Osteocyte (in vitro differentiated cells): ENCODE measurements around the gene EVA1A. TPM values are rescaled to one million over a fixed set of nuclear protein-coding genes. Genes with fewer than 3 reads are reported as not detected.

Source experiments
- DNase-seq: peaks from one replicate; pipeline ENCODE4 v3.0.0; 2021; ENCODE audit warnings: mixed read lengths; ENCODE audit not compliant: unreplicated experiment; ENCODE audit errors: extremely low spot score
- H3K27ac Mint-ChIP-seq: one replicate; pipeline ENCODE4 v1.8.0; 2021; ENCODE audit warnings: mild to moderate bottlenecking, mixed read lengths; ENCODE audit not compliant: unreplicated experiment
- H3K27me3 Mint-ChIP-seq: one replicate; pipeline ENCODE4 v1.8.0; 2021; ENCODE audit warnings: mixed read lengths; ENCODE audit not compliant: unreplicated experiment
- H3K36me3 Mint-ChIP-seq: one replicate; pipeline ENCODE4 v1.8.0; 2021; ENCODE audit warnings: mixed read lengths; ENCODE audit not compliant: unreplicated experiment
- H3K4me1 Mint-ChIP-seq: one replicate; pipeline ENCODE4 v1.8.0; 2021; ENCODE audit warnings: mixed read lengths; ENCODE audit not compliant: unreplicated experiment
- H3K4me3 Mint-ChIP-seq: one replicate; pipeline ENCODE4 v1.8.0; 2021; ENCODE audit warnings: mild to moderate bottlenecking, moderate library complexity, mixed read lengths; ENCODE audit not compliant: unreplicated experiment
- H3K9me3 Mint-ChIP-seq: one replicate; pipeline ENCODE4 v1.8.0; 2021; ENCODE audit warnings: mixed read lengths; ENCODE audit not compliant: unreplicated experiment
- total RNA-seq: library from RNA; stranded (reverse); gene quantifications from 2 replicates; pipeline ENCODE4 v1.2.1, GENCODE V29; 2021
- TF ChIP-seq, protein P1 (sequence below): fragments of 200-600 bp; sonication (generic); IDR thresholded peaks from 2 replicates; pipeline ENCODE4 v1.5.0; 2021; ENCODE audit warnings: antibody characterized with exemption, mild to moderate bottlenecking, moderate library complexity

EVA1A gene
- total RNA-seq, 1 donor from 2014 or later, result 33.5 TPM

DNA sequence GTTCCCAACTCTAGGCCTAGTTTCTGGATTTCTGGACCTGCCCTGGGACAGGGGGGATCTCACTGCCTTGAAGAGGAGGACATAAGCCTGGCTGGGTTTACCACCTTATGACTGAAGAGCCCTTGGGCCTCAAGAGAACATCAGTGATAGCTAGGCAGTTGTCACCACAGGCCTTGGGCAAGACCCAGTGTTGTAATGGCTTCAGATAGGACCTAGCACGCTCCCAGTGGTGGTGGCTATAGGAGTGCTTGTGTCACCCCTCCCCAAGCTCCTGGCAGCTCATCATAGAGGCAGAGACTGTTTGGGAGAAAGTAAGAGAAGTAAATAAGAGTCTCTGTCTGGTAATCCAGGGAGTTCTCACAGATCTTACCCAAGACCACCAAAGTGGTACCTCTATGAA lies 19.4 kb upstream of the EVA1A start:
- Mint-ChIP-seq H3K9me3 (peaks cover 5% of the 10 kb centered on the region), H3K36me3 (peaks cover 7% of the 10 kb centered on the region), H3K4me3 (no peak overlapping the region), H3K4me1 (no peaks in the 10 kb centered on the region), H3K27me3 (no peaks in the 10 kb centered on the region), H3K27ac (no peak overlapping the region)
- TF ChIP-seq, protein P1, sequence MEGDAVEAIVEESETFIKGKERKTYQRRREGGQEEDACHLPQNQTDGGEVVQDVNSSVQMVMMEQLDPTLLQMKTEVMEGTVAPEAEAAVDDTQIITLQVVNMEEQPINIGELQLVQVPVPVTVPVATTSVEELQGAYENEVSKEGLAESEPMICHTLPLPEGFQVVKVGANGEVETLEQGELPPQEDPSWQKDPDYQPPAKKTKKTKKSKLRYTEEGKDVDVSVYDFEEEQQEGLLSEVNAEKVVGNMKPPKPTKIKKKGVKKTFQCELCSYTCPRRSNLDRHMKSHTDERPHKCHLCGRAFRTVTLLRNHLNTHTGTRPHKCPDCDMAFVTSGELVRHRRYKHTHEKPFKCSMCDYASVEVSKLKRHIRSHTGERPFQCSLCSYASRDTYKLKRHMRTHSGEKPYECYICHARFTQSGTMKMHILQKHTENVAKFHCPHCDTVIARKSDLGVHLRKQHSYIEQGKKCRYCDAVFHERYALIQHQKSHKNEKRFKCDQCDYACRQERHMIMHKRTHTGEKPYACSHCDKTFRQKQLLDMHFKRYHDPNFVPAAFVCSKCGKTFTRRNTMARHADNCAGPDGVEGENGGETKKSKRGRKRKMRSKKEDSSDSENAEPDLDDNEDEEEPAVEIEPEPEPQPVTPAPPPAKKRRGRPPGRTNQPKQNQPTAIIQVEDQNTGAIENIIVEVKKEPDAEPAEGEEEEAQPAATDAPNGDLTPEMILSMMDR, result no peak
- DNase-seq, result no peak

DNA sequence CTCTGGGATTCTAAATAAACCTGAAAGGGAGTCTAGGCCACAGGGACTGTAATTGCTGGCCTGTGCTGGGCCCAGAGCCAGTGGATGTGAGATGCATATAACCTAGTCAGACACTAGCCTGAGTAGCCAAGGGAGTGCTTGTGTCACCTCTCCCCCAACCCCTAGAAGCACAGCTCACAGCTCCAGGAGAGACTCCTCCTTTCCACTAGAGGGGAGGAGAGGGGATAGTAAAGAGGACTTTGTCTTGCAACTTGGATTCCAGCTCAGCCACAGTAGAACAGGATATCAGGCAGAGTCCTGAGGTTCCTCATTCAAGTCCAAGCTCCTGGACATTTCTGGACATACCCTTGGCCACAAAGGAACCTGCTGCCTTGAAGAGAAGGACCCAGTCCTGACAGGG lies 18.4 kb upstream of the EVA1A start:
- Mint-ChIP-seq H3K36me3 (peaks cover 7% of the 10 kb centered on the region), H3K9me3 (peaks cover 5% of the 10 kb centered on the region), H3K27me3 (no peaks in the 10 kb centered on the region), H3K4me1 (no peaks in the 10 kb centered on the region), H3K4me3 (no peak overlapping the region), H3K27ac (no peak overlapping the region)
- DNase-seq, result no peak
- TF ChIP-seq, protein P1, result no peak

DNA sequence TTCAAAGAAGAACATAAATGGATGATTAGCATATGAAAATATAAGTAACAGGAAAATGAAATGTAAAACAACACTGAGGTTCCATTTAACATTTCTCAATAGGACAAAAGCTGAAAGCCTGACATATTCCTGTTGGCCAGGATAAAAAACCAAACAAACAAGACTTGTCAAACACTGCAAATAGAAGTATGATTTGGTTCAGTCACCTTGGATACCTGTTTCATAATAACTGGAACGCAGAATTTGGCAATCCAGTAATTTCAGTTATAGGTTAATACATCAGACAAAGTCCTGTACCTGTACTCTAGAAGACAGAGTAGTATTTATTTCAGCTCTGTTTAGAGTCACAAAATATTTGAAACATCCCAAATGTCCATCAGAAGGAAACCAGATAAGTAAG lies 16.5 kb upstream of the EVA1A start:
- TF ChIP-seq, protein P1, result no peak
- Mint-ChIP-seq H3K36me3 (peaks cover 7% of the 10 kb centered on the region), H3K4me3 (no peak overlapping the region), H3K9me3 (peaks cover 5% of the 10 kb centered on the region), H3K4me1 (peaks cover 5% of the 10 kb centered on the region), H3K27me3 (no peaks in the 10 kb centered on the region), H3K27ac (no peak overlapping the region)
- no peak for DNase-seq

DNA sequence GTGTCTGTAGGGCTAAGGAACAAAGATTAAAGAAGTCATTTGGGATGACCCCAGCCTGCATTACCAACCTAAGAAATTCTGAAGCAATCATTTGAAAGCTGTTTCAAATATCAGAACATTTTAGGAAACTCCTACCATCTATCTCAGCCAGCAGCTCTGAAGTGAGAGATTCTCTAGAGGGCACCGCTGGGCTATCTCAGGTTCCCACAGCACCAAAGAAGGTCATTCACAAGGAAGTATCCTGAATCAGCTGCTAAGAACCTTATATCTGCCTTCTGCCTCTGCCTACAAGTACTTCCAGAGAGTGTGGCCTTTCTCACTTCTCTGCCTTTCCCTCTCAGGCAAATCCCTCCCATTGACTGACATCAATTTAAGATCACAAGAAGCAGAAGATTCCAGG lies 13.4 kb upstream of the EVA1A start:
- no peak overlapping the region for H3K27ac Mint-ChIP-seq
- H3K4me1 Mint-ChIP-seq, result peaks cover 33% of the 10 kb centered on the region
- no peak overlapping the region for H3K4me3 Mint-ChIP-seq
- DNase-seq, result no peak
- H3K9me3 Mint-ChIP-seq, result no peaks in the 10 kb centered on the region
- H3K27me3 Mint-ChIP-seq, result no peaks in the 10 kb centered on the region
- TF ChIP-seq, protein P1, result no peak
- H3K36me3 Mint-ChIP-seq, result no peaks in the 10 kb centered on the region

DNA sequence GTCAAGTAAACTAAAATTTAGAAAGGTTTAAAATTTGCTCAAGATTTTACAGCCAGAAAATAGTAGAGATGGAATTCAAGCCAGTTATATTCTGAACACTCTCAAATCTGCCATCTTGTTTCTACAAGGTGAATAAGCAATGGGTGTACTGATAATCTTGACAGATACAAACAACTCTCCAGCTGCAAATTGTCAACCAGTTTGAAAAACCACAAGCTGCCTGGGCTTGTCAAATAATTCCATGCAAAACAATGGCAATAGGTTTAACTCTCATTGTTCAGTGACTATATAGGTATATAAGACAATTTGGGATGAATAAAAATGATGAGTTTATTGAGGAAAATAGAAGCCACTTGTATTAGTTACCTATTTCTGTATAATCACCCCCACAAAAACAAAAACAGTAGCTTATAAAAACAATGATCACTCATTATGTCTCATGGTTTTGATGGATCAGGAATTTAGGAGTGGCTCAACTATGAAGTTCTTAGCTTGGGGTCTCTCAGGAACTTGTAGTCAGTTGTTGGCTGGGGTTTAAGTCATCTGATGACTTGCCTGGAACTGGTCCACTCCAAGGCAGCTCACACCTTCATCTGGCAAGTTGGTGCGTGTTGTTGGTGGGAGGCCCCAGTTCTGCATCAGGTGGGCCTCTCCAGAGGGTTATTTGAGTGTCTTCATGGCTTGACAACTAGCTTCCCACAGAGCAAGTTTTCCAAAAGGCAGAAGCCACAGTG lies 12.6 kb upstream of the EVA1A start:
- no peak overlapping the region for H3K4me3 Mint-ChIP-seq
- DNase-seq, result no peak
- TF ChIP-seq, protein P1, result no peak
- H3K27ac Mint-ChIP-seq, result no peak overlapping the region
- no peaks in the 10 kb centered on the region for H3K27me3 Mint-ChIP-seq
- H3K36me3 Mint-ChIP-seq, result no peaks in the 10 kb centered on the region
- no peaks in the 10 kb centered on the region for H3K9me3 Mint-ChIP-seq
- peaks cover 33% of the 10 kb centered on the region for H3K4me1 Mint-ChIP-seq
